Measurements from ENCODE around the gene SAE1. TPM values are rescaled to one million over a fixed set of nuclear protein-coding genes. Genes with fewer than 3 reads are reported as not detected.

SAE1 gene
- total RNA-seq, 1 donor from 2014 or later: 96.6 TPM

DNA sequence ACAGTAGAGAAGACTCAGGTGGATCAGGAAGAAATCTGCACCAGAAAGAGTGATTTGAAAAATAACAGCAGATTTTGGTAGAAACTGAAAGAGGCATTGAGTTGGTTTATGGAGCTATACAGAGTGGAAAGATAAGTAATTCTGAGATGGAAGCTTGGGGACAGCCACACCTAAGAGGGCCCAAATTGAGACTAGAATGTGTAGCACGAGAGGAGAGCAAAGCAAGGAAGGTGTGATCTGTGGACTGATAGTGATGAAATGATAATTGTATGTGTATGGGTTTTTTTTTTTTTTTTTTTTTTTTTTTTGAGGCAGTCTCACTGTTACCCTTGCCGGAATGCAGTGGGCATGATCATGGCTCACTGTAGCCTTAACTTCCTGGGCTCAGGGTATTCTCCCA, 16.3 kb downstream of the SAE1 start:
- Mint-ChIP-seq H3K4me1 (ENCODE audit: unreplicated experiment) (peaks cover 13% of the 10 kb centered on the region), H3K27me3 (ENCODE audit: unreplicated experiment) (no peaks in the 10 kb centered on the region), H3K36me3 (ENCODE audit: unreplicated experiment) (peaks cover 38% of the 10 kb centered on the region), H3K27ac (ENCODE audit: unreplicated experiment) (peak overlapping the region; percentile 65), H3K4me3 (ENCODE audit: unreplicated experiment) (no peak overlapping the region), H3K9me3 (ENCODE audit: unreplicated experiment) (no peaks in the 10 kb centered on the region)
- DNase-seq (ENCODE audit: extremely low spot score, unreplicated experiment): no peak
- TF ChIP-seq, protein P1, sequence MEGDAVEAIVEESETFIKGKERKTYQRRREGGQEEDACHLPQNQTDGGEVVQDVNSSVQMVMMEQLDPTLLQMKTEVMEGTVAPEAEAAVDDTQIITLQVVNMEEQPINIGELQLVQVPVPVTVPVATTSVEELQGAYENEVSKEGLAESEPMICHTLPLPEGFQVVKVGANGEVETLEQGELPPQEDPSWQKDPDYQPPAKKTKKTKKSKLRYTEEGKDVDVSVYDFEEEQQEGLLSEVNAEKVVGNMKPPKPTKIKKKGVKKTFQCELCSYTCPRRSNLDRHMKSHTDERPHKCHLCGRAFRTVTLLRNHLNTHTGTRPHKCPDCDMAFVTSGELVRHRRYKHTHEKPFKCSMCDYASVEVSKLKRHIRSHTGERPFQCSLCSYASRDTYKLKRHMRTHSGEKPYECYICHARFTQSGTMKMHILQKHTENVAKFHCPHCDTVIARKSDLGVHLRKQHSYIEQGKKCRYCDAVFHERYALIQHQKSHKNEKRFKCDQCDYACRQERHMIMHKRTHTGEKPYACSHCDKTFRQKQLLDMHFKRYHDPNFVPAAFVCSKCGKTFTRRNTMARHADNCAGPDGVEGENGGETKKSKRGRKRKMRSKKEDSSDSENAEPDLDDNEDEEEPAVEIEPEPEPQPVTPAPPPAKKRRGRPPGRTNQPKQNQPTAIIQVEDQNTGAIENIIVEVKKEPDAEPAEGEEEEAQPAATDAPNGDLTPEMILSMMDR (IDR thresholded peaks at IDR 0.05): no peak

DNA sequence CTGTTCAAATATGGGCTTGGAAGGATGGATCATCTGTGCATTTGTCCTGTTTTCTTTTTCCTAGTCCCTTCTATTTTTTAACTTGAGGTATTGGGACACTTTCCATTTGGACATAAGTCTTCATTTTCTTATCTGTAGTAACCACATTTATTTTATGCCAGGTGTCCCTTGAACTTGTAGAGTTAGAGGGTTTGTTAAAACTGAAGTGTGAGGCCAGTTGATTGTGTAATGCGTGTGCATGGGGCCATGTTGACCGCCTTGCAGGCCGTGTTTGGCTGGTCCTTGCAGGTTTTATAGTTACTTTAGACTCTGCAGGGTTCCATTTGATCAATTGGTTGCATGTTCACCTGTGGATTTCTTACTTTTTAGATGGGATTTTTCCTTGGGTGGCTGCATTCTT, 21.0 kb downstream of the SAE1 start:
- no peaks in the 10 kb centered on the region for H3K9me3 Mint-ChIP-seq (ENCODE audit: unreplicated experiment)
- no peak for DNase-seq (ENCODE audit: extremely low spot score, unreplicated experiment)
- TF ChIP-seq, protein P1 (IDR thresholded peaks at IDR 0.05): no peak
- no peaks in the 10 kb centered on the region for H3K27me3 Mint-ChIP-seq (ENCODE audit: unreplicated experiment)
- H3K4me3 Mint-ChIP-seq (ENCODE audit: unreplicated experiment): no peak overlapping the region
- peaks cover 1% of the 10 kb centered on the region for H3K4me1 Mint-ChIP-seq (ENCODE audit: unreplicated experiment)
- no peak overlapping the region for H3K27ac Mint-ChIP-seq (ENCODE audit: unreplicated experiment)
- peaks cover 47% of the 10 kb centered on the region for H3K36me3 Mint-ChIP-seq (ENCODE audit: unreplicated experiment)

DNA sequence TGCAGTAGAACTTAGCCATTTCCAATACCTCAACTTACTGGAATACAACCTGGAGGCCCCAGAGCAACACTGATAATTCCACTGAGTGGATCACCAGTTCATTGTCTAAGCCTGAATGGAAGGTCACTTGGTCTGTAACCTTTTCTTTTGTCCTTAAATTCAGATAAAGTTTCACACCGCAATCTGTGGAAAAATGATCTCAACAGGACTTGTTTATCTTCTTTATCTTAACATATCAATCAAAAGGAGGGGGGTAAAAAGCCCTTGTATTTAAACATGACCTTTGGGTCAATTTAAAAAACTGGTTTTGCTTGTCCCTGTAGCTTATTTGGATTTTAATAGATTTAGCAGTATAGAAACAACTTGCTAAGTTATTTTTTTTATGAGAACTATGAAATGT, 21.6 kb downstream of the SAE1 start:
- H3K27me3 Mint-ChIP-seq (ENCODE audit: unreplicated experiment): no peaks in the 10 kb centered on the region
- no peak for DNase-seq (ENCODE audit: extremely low spot score, unreplicated experiment)
- H3K9me3 Mint-ChIP-seq (ENCODE audit: unreplicated experiment): no peaks in the 10 kb centered on the region
- no peak overlapping the region for H3K27ac Mint-ChIP-seq (ENCODE audit: unreplicated experiment)
- no peak overlapping the region for H3K4me3 Mint-ChIP-seq (ENCODE audit: unreplicated experiment)
- peaks cover 48% of the 10 kb centered on the region for H3K36me3 Mint-ChIP-seq (ENCODE audit: unreplicated experiment)
- peaks cover 7% of the 10 kb centered on the region for H3K4me1 Mint-ChIP-seq (ENCODE audit: unreplicated experiment)
- TF ChIP-seq, protein P1 (IDR thresholded peaks at IDR 0.05): no peak

DNA sequence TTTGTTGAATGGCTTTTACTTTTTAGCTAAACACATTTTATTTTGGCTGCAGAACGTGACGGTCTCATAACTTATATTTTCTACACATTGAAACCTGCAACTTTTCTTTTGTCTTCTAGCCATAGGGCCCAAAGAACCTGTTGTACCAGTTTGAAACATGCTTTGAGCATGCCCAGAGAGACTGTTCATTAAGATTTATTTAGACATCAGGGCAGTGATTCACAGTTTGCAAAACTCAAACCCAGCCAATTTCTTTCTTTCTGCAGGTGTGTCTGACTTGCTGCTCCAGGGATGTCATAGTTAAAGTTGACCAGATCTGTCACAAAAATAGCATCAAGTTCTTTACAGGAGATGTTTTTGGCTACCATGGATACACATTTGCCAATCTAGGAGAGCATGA, 22.0 kb downstream of the SAE1 start:
- H3K4me3 Mint-ChIP-seq (ENCODE audit: unreplicated experiment): no peak overlapping the region
- H3K27ac Mint-ChIP-seq (ENCODE audit: unreplicated experiment): no peak overlapping the region

DNA sequence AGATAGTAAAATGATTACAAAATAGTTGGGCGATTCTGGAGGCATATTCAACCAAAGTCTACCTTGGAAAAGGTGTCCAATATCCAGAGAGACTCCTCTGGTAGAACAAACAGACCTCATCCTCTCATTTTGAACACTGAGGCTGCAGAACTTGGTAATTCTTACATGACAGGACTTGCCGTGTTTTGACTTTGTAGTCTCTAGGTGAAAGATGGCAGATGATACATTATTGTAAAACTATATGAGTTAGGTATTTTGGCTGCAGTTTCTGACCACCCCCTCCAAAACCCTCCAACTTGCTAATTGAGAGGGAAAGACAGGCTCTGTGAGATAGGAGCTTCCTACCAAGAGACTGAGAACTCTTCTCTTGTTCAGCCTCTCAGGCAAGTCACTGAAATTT, 22.6 kb downstream of the SAE1 start:
- H3K4me1 Mint-ChIP-seq (ENCODE audit: unreplicated experiment): peaks cover 17% of the 10 kb centered on the region
- no peaks in the 10 kb centered on the region for H3K9me3 Mint-ChIP-seq (ENCODE audit: unreplicated experiment)
- no peak overlapping the region for H3K4me3 Mint-ChIP-seq (ENCODE audit: unreplicated experiment)
- H3K27me3 Mint-ChIP-seq (ENCODE audit: unreplicated experiment): no peaks in the 10 kb centered on the region
- H3K27ac Mint-ChIP-seq (ENCODE audit: unreplicated experiment): no peak overlapping the region
- peaks cover 45% of the 10 kb centered on the region for H3K36me3 Mint-ChIP-seq (ENCODE audit: unreplicated experiment)
- no peak for DNase-seq (ENCODE audit: extremely low spot score, unreplicated experiment)
- TF ChIP-seq, protein P1 (IDR thresholded peaks at IDR 0.05): no peak

More for the DNA sequence above, 22.0 kb downstream of the SAE1 start:
- Mint-ChIP-seq H3K9me3 (ENCODE audit: unreplicated experiment) (no peaks in the 10 kb centered on the region), H3K27me3 (ENCODE audit: unreplicated experiment) (no peaks in the 10 kb centered on the region), H3K4me1 (ENCODE audit: unreplicated experiment) (peaks cover 11% of the 10 kb centered on the region), H3K36me3 (ENCODE audit: unreplicated experiment) (peaks cover 48% of the 10 kb centered on the region)
- TF ChIP-seq, protein P1 (IDR thresholded peaks at IDR 0.05): no peak
- no peak for DNase-seq (ENCODE audit: extremely low spot score, unreplicated experiment)
